OCI-LY1 (cell line): ENCODE measurements around the gene ASB7.

ENCODE experiments used
- H2AFZ ChIP-seq: fragments of 200-600 bp; sonication (generic), shearing (Covaris generic); 2 replicates; pipeline ENCODE4 v1.6.0; 2014; ENCODE audit warnings: antibody characterized with exemption, mild to moderate bottlenecking, low read length
- H3F3A ChIP-seq: fragments of 200-600 bp; sonication (generic), shearing (Covaris generic); 2 replicates; pipeline ENCODE4 v1.6.0; 2014; ENCODE audit warnings: mild to moderate bottlenecking, antibody characterized with exemption, low read length, moderate library complexity; ENCODE audit not compliant: insufficient read depth
- H3K27ac ChIP-seq: fragments of 200-600 bp; sonication (generic); 2 replicates; pipeline ENCODE4 v1.5.1; 2014; ENCODE audit warnings: low read length, mixed run types, mild to moderate bottlenecking, low read depth; ENCODE audit not compliant: poor library complexity, severe bottlenecking
- H3K27me3 ChIP-seq: fragments of 200-600 bp; sonication (generic); 2 replicates; pipeline ENCODE4 v1.6.0; 2014; ENCODE audit warnings: antibody characterized with exemption, mild to moderate bottlenecking, low read length, moderate library complexity; ENCODE audit not compliant: insufficient read depth
- H3K36me3 ChIP-seq: fragments of 200-600 bp; sonication (generic); 2 replicates; pipeline ENCODE4 v1.6.1; 2014; ENCODE audit warnings: mild to moderate bottlenecking, antibody characterized with exemption, low read length, moderate library complexity, mixed read lengths; ENCODE audit not compliant: insufficient read depth
- H3K4me1 ChIP-seq: fragments of 200-600 bp; sonication (generic); 2 replicates; pipeline ENCODE4 v1.5.1; 2014; ENCODE audit warnings: mild to moderate bottlenecking, low read length, moderate library complexity; ENCODE audit not compliant: insufficient read depth, severe bottlenecking
- H3K4me2 ChIP-seq: fragments of 200-600 bp; sonication (generic), shearing (Covaris generic); 2 replicates; pipeline ENCODE4 v1.6.1; 2014; ENCODE audit warnings: low read length
- H3K4me3 ChIP-seq: fragments of 200-600 bp; sonication (generic); 2 replicates; pipeline ENCODE4 v1.5.1; 2014; ENCODE audit warnings: low read length, low read depth, mild to moderate bottlenecking, mixed read lengths; ENCODE audit not compliant: poor library complexity, severe bottlenecking
- H3K79me2 ChIP-seq: fragments of 200-600 bp; shearing (Covaris generic); 2 replicates; pipeline ENCODE4 v1.6.1; 2016; ENCODE audit warnings: mixed run types, low read length, mixed read lengths; ENCODE audit not compliant: insufficient read depth
- H3K9ac ChIP-seq: fragments of 200-600 bp; sonication (generic), shearing (Covaris generic); 2 replicates; pipeline ENCODE4 v1.6.1; 2014; ENCODE audit warnings: mild to moderate bottlenecking, low read length, mixed read lengths
- H3K9me2 ChIP-seq: fragments of 200-600 bp; sonication (generic), shearing (Covaris generic); 2 replicates; pipeline ENCODE4 v1.6.1; 2014; ENCODE audit warnings: low read depth, mild to moderate bottlenecking, low read length, mixed read lengths
- H3K9me3 ChIP-seq: fragments of 200-600 bp; shearing (Covaris generic); 2 replicates; pipeline ENCODE4 v1.6.1; 2014; ENCODE audit warnings: low read length, mixed read lengths
- H4K20me1 ChIP-seq: fragments of 200-600 bp; sonication (generic), shearing (Covaris generic); 2 replicates; pipeline ENCODE4 v1.6.0; 2016; ENCODE audit warnings: mild to moderate bottlenecking, low read length; ENCODE audit not compliant: insufficient read depth
- EZH2 ChIP-seq: fragments of 200-600 bp; sonication (generic), shearing (Covaris generic); IDR thresholded peaks from 2 replicates; pipeline ENCODE4 v1.8.0; 2017; ENCODE audit warnings: borderline replicate concordance, mixed run types, mild to moderate bottlenecking, antibody characterized with exemption, low read length, moderate library complexity, mixed read lengths
- TF ChIP-seq, protein P1 (sequence below): fragments of 200-600 bp; sonication (generic), shearing (Covaris generic); IDR thresholded peaks from 2 replicates; pipeline ENCODE4 v1.5.1; 2017; ENCODE audit warnings: mild to moderate bottlenecking, antibody characterized with exemption, low read length, moderate library complexity, mixed read lengths

The ASB7 gene

DNA sequence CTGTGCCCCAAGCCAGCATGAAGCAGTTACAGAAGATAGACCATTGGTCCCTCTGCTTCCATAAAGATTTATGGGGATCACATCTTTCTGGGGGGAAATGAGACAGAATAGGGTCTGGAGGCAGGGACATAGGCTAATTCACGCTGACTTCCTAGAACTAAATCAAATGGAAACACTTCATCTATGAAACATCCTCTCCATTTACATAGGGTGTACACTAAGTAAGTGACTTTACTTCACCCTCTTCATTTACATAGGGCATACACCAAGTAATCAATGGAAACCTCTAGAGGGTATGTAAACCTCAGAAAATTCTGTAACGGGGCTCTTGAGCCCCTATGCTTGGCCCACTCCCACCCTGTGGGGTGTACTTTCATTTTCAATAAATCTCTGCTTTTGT lies 10.6 kb upstream of the ASB7 start:
- no peak overlapping the region for H3K27ac ChIP-seq
- H2AFZ ChIP-seq = no peak overlapping the region
- H3K9me3 ChIP-seq = peaks cover 26% of the 10 kb centered on the region
- no peak for TF ChIP-seq EZH2
- TF ChIP-seq, protein P1, sequence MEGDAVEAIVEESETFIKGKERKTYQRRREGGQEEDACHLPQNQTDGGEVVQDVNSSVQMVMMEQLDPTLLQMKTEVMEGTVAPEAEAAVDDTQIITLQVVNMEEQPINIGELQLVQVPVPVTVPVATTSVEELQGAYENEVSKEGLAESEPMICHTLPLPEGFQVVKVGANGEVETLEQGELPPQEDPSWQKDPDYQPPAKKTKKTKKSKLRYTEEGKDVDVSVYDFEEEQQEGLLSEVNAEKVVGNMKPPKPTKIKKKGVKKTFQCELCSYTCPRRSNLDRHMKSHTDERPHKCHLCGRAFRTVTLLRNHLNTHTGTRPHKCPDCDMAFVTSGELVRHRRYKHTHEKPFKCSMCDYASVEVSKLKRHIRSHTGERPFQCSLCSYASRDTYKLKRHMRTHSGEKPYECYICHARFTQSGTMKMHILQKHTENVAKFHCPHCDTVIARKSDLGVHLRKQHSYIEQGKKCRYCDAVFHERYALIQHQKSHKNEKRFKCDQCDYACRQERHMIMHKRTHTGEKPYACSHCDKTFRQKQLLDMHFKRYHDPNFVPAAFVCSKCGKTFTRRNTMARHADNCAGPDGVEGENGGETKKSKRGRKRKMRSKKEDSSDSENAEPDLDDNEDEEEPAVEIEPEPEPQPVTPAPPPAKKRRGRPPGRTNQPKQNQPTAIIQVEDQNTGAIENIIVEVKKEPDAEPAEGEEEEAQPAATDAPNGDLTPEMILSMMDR = no peak
- no peak overlapping the region for H3K4me3 ChIP-seq
- H3K4me2 ChIP-seq = no peak overlapping the region
- peaks cover 38% of the 10 kb centered on the region for H3K79me2 ChIP-seq
- H3K9me2 ChIP-seq = no peaks in the 10 kb centered on the region
- H3K36me3 ChIP-seq = peaks cover 13% of the 10 kb centered on the region
- no peaks in the 10 kb centered on the region for H3F3A ChIP-seq
- peaks cover 5% of the 10 kb centered on the region for H3K4me1 ChIP-seq
- H3K9ac ChIP-seq = no peak overlapping the region
- no peaks in the 10 kb centered on the region for H4K20me1 ChIP-seq
- no peaks in the 10 kb centered on the region for H3K27me3 ChIP-seq

DNA sequence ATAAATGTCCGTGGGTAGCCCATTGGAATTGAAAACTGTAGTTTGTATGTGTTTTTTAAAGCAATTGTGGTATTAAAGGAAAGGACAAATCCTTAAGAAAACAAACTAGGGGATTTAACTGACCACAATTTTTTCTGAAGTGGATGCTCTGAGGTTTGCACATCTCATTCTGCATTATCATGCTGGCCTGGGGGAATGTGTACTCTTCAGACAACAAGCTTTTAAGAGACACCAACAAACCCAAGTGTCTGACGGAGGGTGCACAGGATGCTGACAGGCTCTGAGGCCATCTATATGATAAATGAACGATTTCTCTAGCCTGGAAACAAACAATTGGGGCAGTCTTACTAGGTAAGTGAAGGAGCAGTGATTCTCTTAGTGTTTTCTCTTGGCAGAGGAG lies 9.5 kb upstream of the ASB7 start:
- Histone ChIP-seq H3K4me2 (no peak overlapping the region), H3K27me3 (no peaks in the 10 kb centered on the region), H3K9me2 (no peaks in the 10 kb centered on the region), H3K4me3 (no peak overlapping the region), H3K79me2 (peaks cover 48% of the 10 kb centered on the region), H3F3A (no peaks in the 10 kb centered on the region), H3K27ac (no peak overlapping the region), H2AFZ (no peak overlapping the region), H3K9me3 (peaks cover 22% of the 10 kb centered on the region), H3K9ac (no peak overlapping the region), H4K20me1 (no peaks in the 10 kb centered on the region), H3K4me1 (peaks cover 15% of the 10 kb centered on the region), H3K36me3 (peaks cover 13% of the 10 kb centered on the region)
- TF ChIP-seq, protein P1 = no peak
- TF ChIP-seq EZH2 = no peak

DNA sequence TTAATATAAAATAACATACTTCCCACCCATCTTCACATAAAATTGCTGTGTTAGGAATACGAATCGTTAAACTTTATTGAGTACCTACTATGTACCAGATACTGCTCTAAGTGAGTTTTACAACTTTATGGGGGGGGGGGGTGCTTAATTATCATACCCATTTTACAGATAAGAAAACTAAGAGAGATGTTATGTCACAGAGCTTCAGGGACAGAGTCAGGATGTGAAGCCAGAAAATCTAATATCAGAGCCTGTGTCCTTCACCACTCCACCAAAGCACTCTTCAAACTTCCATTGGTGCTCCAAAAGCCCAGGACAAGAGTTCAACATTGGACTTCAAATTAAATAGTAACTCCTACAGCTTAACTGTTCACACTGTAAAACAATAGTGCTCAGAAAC lies 9.0 kb upstream of the ASB7 start:
- Histone ChIP-seq H3K9ac (no peak overlapping the region), H3K4me3 (no peak overlapping the region), H2AFZ (no peak overlapping the region), H3K4me1 (peaks cover 15% of the 10 kb centered on the region), H3K4me2 (no peak overlapping the region), H3K9me3 (peaks cover 19% of the 10 kb centered on the region), H3K27me3 (no peaks in the 10 kb centered on the region), H4K20me1 (no peaks in the 10 kb centered on the region), H3F3A (no peaks in the 10 kb centered on the region), H3K9me2 (no peaks in the 10 kb centered on the region), H3K36me3 (peaks cover 13% of the 10 kb centered on the region), H3K79me2 (peaks cover 53% of the 10 kb centered on the region), H3K27ac (no peak overlapping the region)
- no peak for TF ChIP-seq EZH2
- TF ChIP-seq, protein P1 = no peak
